H9 (cell line): ENCODE results near the gene ANXA3. TPM values are rescaled to one million over a fixed set of nuclear protein-coding genes. Genes with fewer than 3 reads are reported as not detected.

Experiments
- DNase-seq: peaks from one replicate; pipeline ENCODE4 v3.0.0-alpha.2; 2017
- H2AFZ ChIP-seq: one replicate; pipeline ENCODE4 v1.6.1; 2013; ENCODE audit warnings: mild to moderate bottlenecking, low read length, control low read depth, moderate library complexity
- H2AK5ac ChIP-seq: 2 replicates; pipeline ENCODE4 v1.6.1; 2013; ENCODE audit warnings: low read length, control low read depth, mixed read lengths; ENCODE audit not compliant: insufficient read length
- H2BK120ac ChIP-seq: one replicate; pipeline ENCODE4 v1.6.1; 2013; ENCODE audit warnings: low read depth, mild to moderate bottlenecking, low read length, control low read depth, inconsistent platforms; ENCODE audit not compliant: poor library complexity, severe bottlenecking
- H2BK12ac ChIP-seq: 2 replicates; pipeline ENCODE4 v1.6.1; 2013; ENCODE audit warnings: low read length, control low read depth, mixed read lengths, low read depth; ENCODE audit not compliant: insufficient read length
- H2BK15ac ChIP-seq: 2 replicates; pipeline ENCODE4 v1.6.1; 2013; ENCODE audit warnings: low read depth, low read length, control low read depth
- H2BK20ac ChIP-seq: one replicate; pipeline ENCODE4 v1.6.1; 2013; ENCODE audit warnings: low read depth, mild to moderate bottlenecking, low read length, control low read depth, inconsistent platforms; ENCODE audit not compliant: poor library complexity, severe bottlenecking
- H2BK5ac ChIP-seq: 2 replicates; pipeline ENCODE4 v1.6.1; 2013; ENCODE audit warnings: low read length, control low read depth, mixed read lengths; ENCODE audit not compliant: insufficient read length
- H3K14ac ChIP-seq: 2 replicates; pipeline ENCODE4 v1.6.1; 2013; ENCODE audit warnings: low read length, control low read depth; ENCODE audit not compliant: insufficient read depth
- H3K18ac ChIP-seq: 2 replicates; pipeline ENCODE4 v1.6.1; 2013; ENCODE audit warnings: low read depth, mild to moderate bottlenecking, mixed read lengths, low read length, control low read depth; ENCODE audit not compliant: insufficient read length
- H3K23ac ChIP-seq: 2 replicates; pipeline ENCODE4 v1.6.1; 2013; ENCODE audit warnings: low read length, control low read depth, mixed read lengths, low read depth; ENCODE audit not compliant: insufficient read length
- H3K23me2 ChIP-seq: 2 replicates; pipeline ENCODE4 v1.6.1; 2013; ENCODE audit warnings: low read depth, mild to moderate bottlenecking, mixed read lengths, low read length, control low read depth; ENCODE audit not compliant: insufficient read length, poor library complexity, severe bottlenecking
- H3K27ac ChIP-seq: 2 replicates; pipeline ENCODE4 v1.5.1; 2013; ENCODE audit warnings: low read length, control low read depth, mixed read lengths, low read depth; ENCODE audit not compliant: insufficient read length
- H3K27me3 ChIP-seq: 2 replicates; pipeline ENCODE4 v1.6.1; 2013; ENCODE audit warnings: low read length, control low read depth, inconsistent platforms; ENCODE audit not compliant: insufficient read depth
- H3K4ac ChIP-seq: 2 replicates; pipeline ENCODE4 v1.6.1; 2013; ENCODE audit warnings: low read depth, mild to moderate bottlenecking, control low read depth, inconsistent platforms, low read length, moderate library complexity
- H3K4me1 ChIP-seq: 2 replicates; pipeline ENCODE4 v1.6.1; 2013; ENCODE audit warnings: low read length, control low read depth, inconsistent platforms; ENCODE audit not compliant: insufficient read depth
- H3K4me2 ChIP-seq: 2 replicates; pipeline ENCODE4 v1.6.1; 2013; ENCODE audit warnings: low read length, control low read depth, mixed read lengths; ENCODE audit not compliant: insufficient read length, insufficient read depth
- H3K56ac ChIP-seq: 2 replicates; pipeline ENCODE4 v1.6.1; 2013; ENCODE audit warnings: low read depth, mild to moderate bottlenecking, mixed read lengths, low read length, control low read depth; ENCODE audit not compliant: insufficient read length
- H3K79me1 ChIP-seq: 2 replicates; pipeline ENCODE4 v1.6.1; 2013; ENCODE audit warnings: low read depth, mild to moderate bottlenecking, moderate library complexity, low read length, control low read depth, inconsistent platforms; ENCODE audit not compliant: insufficient read depth, poor library complexity, severe bottlenecking
- H3K79me2 ChIP-seq: 2 replicates; pipeline ENCODE4 v1.6.1; 2013; ENCODE audit warnings: low read length, control low read depth, inconsistent platforms; ENCODE audit not compliant: insufficient read depth
- H3K9ac ChIP-seq: 2 replicates; pipeline ENCODE4 v1.6.1; 2013; ENCODE audit warnings: low read length, control low read depth, mixed read lengths; ENCODE audit not compliant: insufficient read length; ENCODE audit errors: extremely low read depth
- H3K9me3 ChIP-seq: one replicate; pipeline ENCODE4 v1.6.1; 2013; ENCODE audit warnings: low read depth, low read length, inconsistent platforms; ENCODE audit not compliant: control insufficient read depth
- H3T11ph ChIP-seq: one replicate; pipeline ENCODE4 v1.6.1; 2013; ENCODE audit warnings: mild to moderate bottlenecking, low read length, control low read depth, inconsistent platforms
- H4K20me1 ChIP-seq: one replicate; pipeline ENCODE4 v1.6.1; 2013; ENCODE audit not compliant: control insufficient read depth, insufficient read length, insufficient read depth
- H4K5ac ChIP-seq: 2 replicates; pipeline ENCODE4 v1.6.1; 2013; ENCODE audit warnings: low read depth, mild to moderate bottlenecking, mixed read lengths, low read length, control low read depth; ENCODE audit not compliant: insufficient read length
- H4K8ac ChIP-seq: replicated peaks from 2 replicates; pipeline ENCODE4 v1.6.1; 2013; ENCODE audit warnings: low read length, control low read depth, mixed read lengths, low read depth; ENCODE audit not compliant: insufficient read length
- H4K91ac ChIP-seq: 2 replicates; pipeline ENCODE4 v1.6.1; 2013; ENCODE audit warnings: low read depth, mild to moderate bottlenecking, moderate library complexity, mixed read lengths, low read length, control low read depth; ENCODE audit not compliant: insufficient read length
- H3K27ac Mint-ChIP-seq, 3 experiments: 2 replicates in 2 of 3; 3 replicates in 1 of 3; pipeline ENCODE4 v1.8.0; 2020 to 2021; ENCODE audit warnings: mixed read lengths in 3 of 3, mild to moderate bottlenecking in 1 of 3, moderate library complexity in 1 of 3
- H3K27me3 Mint-ChIP-seq: 2 replicates; pipeline ENCODE4 v1.8.0; 2021; ENCODE audit warnings: low read depth, mild to moderate bottlenecking, moderate library complexity, mixed read lengths
- H3K36me3 Mint-ChIP-seq, 3 experiments: 2 replicates in 2 of 3; 3 replicates in 1 of 3; pipeline ENCODE4 v1.8.0; 2020 to 2021; ENCODE audit warnings: low read depth in 3 of 3, mixed read lengths in 3 of 3; ENCODE audit not compliant: insufficient read depth in 1 of 3
- H3K4me1 Mint-ChIP-seq, 2 experiments: 2 replicates each; pipeline ENCODE4 v1.8.0; 2020; ENCODE audit warnings: mixed read lengths in 2 of 2
- H3K4me3 Mint-ChIP-seq, 2 experiments: 2 replicates in 1 of 2; 3 replicates in 1 of 2; pipeline ENCODE4 v1.8.0; 2020 to 2021; ENCODE audit warnings: mild to moderate bottlenecking in 2 of 2, mixed read lengths in 2 of 2, moderate library complexity in 1 of 2
- H3K9me3 Mint-ChIP-seq, 2 experiments: 2 replicates in 1 of 2; 3 replicates in 1 of 2; pipeline ENCODE4 v1.8.0; 2020; ENCODE audit warnings: mild to moderate bottlenecking in 2 of 2, mixed read lengths in 2 of 2, moderate library complexity in 1 of 2
- WGBS: extraction: QIAGEN DNeasy Blood & Tissue Kit; methylation state at CpG from one replicate; pipeline ENCODE4 v1.1.7; 2013; ENCODE audit warnings: missing lambda C conversion rate, low lambda C conversion rate, mixed read lengths; ENCODE audit not compliant: insufficient read length; ENCODE audit errors: extremely low coverage; 5-methylcytosine and 5-hydroxymethylcytosine counted together
- total RNA-seq: library from RNA; stranded (reverse); gene quantifications from 2 replicates; pipeline ENCODE4 v1.2.1, GENCODE V29; 2021
- TF ChIP-seq, protein P1 (sequence below): fragments of 200-600 bp; sonication (generic); conservative IDR thresholded peaks from 3 replicates; pipeline ENCODE4 v1.8.0; 2021; ENCODE audit warnings: antibody characterized with exemption, mild to moderate bottlenecking

Gene ANXA3
- total RNA-seq, 1 experiment from 2014 or later = 20.6 TPM

DNA sequence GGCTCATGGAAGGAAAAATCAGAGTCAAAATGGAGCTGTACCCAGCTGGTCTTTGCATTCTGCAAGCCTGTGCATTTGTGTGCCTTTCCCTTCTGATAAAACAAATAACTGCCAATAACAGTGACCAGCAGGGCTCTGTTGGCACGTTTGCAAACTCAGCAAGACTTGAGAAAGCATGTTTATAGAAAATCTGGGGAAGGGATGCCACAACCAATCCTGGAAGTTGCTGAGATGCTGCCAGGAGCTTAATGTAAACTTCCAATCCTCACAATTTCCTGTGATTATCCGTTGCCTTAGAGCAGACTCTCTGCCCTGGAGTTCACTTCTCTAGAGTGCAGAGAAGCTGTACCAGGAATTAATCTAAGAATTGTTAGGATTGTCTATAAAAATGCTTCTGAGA lies 6.9 kb upstream of the ANXA3 start:
- Histone ChIP-seq H2AK5ac (no peak overlapping the region), H3K79me1 (no peaks in the 10 kb centered on the region), H3K9ac (no peak overlapping the region), H2BK12ac (no peak overlapping the region), H2AFZ (no peak overlapping the region), H3K4me1 (no peaks in the 10 kb centered on the region), H3K27me3 (no peaks in the 10 kb centered on the region), H3K18ac (no peak overlapping the region), H3K23ac (no peak overlapping the region), H3K27ac (no peak overlapping the region), H3K4me2 (no peak overlapping the region), H4K8ac (no peak overlapping the region), H3K9me3 (no peaks in the 10 kb centered on the region), H2BK20ac (no peak overlapping the region), H4K5ac (no peak overlapping the region), H3K56ac (no peak overlapping the region), H3K79me2 (no peaks in the 10 kb centered on the region), H3K23me2 (no peaks in the 10 kb centered on the region), H2BK15ac (no peak overlapping the region), H4K91ac (no peak overlapping the region), H2BK5ac (no peak overlapping the region), H2BK120ac (no peak overlapping the region), H4K20me1 (no peaks in the 10 kb centered on the region), H3K14ac (no peak overlapping the region), H3K4ac (no peak overlapping the region), H3T11ph (no peak overlapping the region)
- H3K4me3 Mint-ChIP-seq = no peak overlapping the region
- H3K36me3 Mint-ChIP-seq = peaks cover 6 to 23% (median 10%) of the 10 kb centered on the region in 3 experiments; a peak in 6 of 7 replicates
- H3K4me1 Mint-ChIP-seq = peaks cover 5 to 8% of the 10 kb centered on the region in 2 experiments
- H3K9me3 Mint-ChIP-seq = peaks cover 6 to 12% of the 10 kb centered on the region in 2 experiments; a peak in 3 of 5 replicates
- H3K27ac Mint-ChIP-seq = no peak overlapping the region
- DNase-seq = no peak
- TF ChIP-seq, protein P1, sequence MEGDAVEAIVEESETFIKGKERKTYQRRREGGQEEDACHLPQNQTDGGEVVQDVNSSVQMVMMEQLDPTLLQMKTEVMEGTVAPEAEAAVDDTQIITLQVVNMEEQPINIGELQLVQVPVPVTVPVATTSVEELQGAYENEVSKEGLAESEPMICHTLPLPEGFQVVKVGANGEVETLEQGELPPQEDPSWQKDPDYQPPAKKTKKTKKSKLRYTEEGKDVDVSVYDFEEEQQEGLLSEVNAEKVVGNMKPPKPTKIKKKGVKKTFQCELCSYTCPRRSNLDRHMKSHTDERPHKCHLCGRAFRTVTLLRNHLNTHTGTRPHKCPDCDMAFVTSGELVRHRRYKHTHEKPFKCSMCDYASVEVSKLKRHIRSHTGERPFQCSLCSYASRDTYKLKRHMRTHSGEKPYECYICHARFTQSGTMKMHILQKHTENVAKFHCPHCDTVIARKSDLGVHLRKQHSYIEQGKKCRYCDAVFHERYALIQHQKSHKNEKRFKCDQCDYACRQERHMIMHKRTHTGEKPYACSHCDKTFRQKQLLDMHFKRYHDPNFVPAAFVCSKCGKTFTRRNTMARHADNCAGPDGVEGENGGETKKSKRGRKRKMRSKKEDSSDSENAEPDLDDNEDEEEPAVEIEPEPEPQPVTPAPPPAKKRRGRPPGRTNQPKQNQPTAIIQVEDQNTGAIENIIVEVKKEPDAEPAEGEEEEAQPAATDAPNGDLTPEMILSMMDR = no peak
- H3K27me3 Mint-ChIP-seq = peaks cover 5% of the 10 kb centered on the region
- no CpG with 5 or more reads among the region's 2 CpGs for WGBS
